Psoas muscle (tissue), 8 donors: ENCODE results near the gene TIMM23B. TPM values are rescaled to one million over a fixed set of nuclear protein-coding genes. Genes with fewer than 3 reads are reported as not detected.
"Not testable (repeated sequence)": the region's sequence is repeated elsewhere in the genome, so short reads cannot be mapped to it uniquely, and the experiment has no call there.

Experiments used
- ATAC-seq, 4 donors: fragments of 200-7000 bp; cut with Tn5 transposase; one replicate each; pipeline ENCODE4 v1.9.1; 2020; ENCODE audit warnings: moderate library complexity in 3 of 4, mild to moderate bottlenecking in 2 of 4
- DNase-seq, 2 donors: peaks; one replicate each; pipeline ENCODE4 v3.0.0-alpha.2; 2020
- H3K27ac ChIP-seq: fragments of 200-600 bp; one replicate; pipeline ENCODE4 v1.8.0; 2022
- H3K27me3 ChIP-seq, 3 donors: fragments of 200-600 bp in 1 of 3; one replicate each; pipeline versions ENCODE4 v1.6.1 to v1.8.0; 2013 to 2022; ENCODE audit warnings: low read length in 2 of 3, mild to moderate bottlenecking in 2 of 3, moderate library complexity in 1 of 3; ENCODE audit not compliant: insufficient read depth in 3 of 3
- H3K36me3 ChIP-seq, 2 donors: fragments of 200-600 bp in 1 of 2; one replicate each; pipeline versions ENCODE4 v1.6.1 to v1.8.0; 2013 to 2022; ENCODE audit warnings: low read depth in 1 of 2, mild to moderate bottlenecking in 1 of 2, moderate library complexity in 1 of 2; ENCODE audit not compliant: insufficient read depth in 1 of 2
- H3K4me1 ChIP-seq: fragments of 200-600 bp; one replicate; pipeline ENCODE4 v1.8.0; 2022
- H3K4me3 ChIP-seq: fragments of 200-600 bp; one replicate; pipeline ENCODE4 v1.8.0; 2022; ENCODE audit warnings: mild to moderate bottlenecking
- H3K9me3 ChIP-seq: fragments of 200-600 bp; one replicate; pipeline ENCODE4 v1.8.0; 2022
- WGBS, 3 donors: extraction: QIAGEN DNeasy Blood & Tissue Kit; methylation state at CpG; one replicate each; pipeline versions ENCODE4 v1.1.6 to v1.1.7; 2013; 5-methylcytosine and 5-hydroxymethylcytosine counted together
- intact Hi-C, 2 donors: fragments of 100-400 bp; cut with DNase I; formaldehyde crosslinking; loops; one replicate each; pipeline versions ENCODE4 v1.11.0 to v1.14.2; 2022
- polyA plus RNA-seq, 3 donors: library from polyadenylated mRNA; stranded (reverse); fragments of 200-250 nt; gene quantifications; one replicate each; pipeline ENCODE4 v1.2.3, GENCODE V29; 2013
- total RNA-seq, 4 donors: library from RNA; stranded (reverse); fragmentation: NEBNext Ultra II Directional in 2 of 4; extraction: Animal tissue kit (Norgen Biotek cat#: 25700) in 2 of 4; gene quantifications; one replicate each; pipeline versions ENCODE4 v1.2.1 to v1.2.4, GENCODE V29; 2021 to 2023
- donor health status: healthy with polysubstance abuse.
- donor health status: DM: no; HTN: no; CAD: no; lungs with moderate emphysema.
- donor health status: Bipolar disorder and iron deficiency.
- donor health status: healthy.
- donor health status: DM: yes; HTN: yes; CAD: no.
- donor health status: DM: no; HTN: no; CAD: no.
- donor health status: DM: no; HTN: no; CAD: no.
- donor health status: DM: yes; HTN: yes; CAD: no.

The TIMM23B gene
- total and polyA plus RNA-seq, 7 donors, result 15.2 to 40.0 (median 20.9) TPM

DNA sequence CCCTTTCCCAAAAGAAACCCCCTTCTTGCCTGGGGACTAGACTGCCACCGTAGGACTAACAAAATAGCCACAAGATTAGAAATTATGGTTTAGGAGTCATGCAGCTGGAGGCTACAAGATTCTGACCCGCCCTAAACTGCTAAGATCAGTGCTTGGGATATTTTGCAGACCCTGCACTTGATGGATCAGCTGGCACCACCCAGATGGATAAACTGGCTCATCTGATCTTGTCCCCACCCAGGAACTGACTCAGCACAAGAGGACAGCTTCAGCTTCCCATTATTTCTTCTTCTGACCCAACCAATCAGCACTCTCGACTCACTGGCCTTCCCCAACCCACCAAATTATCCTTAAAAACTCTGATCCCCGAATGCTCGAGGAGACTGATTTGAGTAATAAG is 10.6 kb upstream of the TIMM23B start:
- peaks cover 0 to 28% of the 10 kb centered on the region in 2 donors for H3K36me3 ChIP-seq
- intact Hi-C loops, ATAC-seq, DNase-seq, H3K27ac ChIP-seq, H3K9me3 ChIP-seq, H3K4me1 ChIP-seq, H3K27me3 ChIP-seq, H3K4me3 ChIP-seq: not testable (repeated sequence)
- 94 to 99% (median 96%) methylated on average over 3 to 4 of the region's 5 CpGs for WGBS, 3 donors

DNA sequence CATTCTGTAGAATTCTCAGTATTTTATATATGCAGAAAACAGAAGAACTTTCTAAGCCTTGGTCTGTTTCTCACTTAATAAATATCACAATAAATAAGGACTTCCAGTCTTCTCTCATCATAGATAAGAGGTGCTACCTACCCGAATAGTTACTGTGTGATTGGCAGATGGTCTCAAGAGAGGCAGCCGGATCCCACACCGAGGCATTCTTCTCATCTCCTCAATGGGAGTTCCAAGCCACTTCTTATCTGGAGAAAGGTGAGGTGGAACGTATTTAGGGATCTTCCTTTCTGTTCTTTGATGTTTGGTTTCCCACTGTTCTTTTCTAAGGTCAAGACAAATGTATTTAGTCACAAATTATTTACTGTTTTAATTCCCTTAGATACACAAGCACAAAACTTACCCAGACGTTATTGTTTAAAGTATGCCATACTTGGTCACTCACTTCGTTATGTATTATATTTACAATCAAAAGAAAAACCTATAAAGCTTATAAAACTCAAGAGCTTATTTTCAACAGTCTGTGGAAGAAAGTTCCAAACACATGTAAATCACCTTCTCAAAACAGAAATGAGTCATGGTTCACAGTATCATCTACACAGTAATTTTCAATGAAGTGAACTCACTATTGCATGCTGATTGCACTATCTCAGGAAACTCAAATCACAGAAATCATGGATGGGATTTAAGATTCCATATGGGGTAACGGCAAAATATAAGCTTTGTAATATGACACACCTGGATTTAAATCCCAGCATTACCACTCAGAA is 9.7 kb upstream of the TIMM23B start:
- peak in 2 of 4 donors; percentile 44 to 57 for ATAC-seq
- H3K27ac ChIP-seq, H3K4me1 ChIP-seq, DNase-seq, H3K4me3 ChIP-seq, intact Hi-C loops, H3K9me3 ChIP-seq, H3K27me3 ChIP-seq: not testable (repeated sequence)
- H3K36me3 ChIP-seq, result peaks cover 0 to 21% of the 10 kb centered on the region in 2 donors
- 85 to 91% (median 90%) methylated on average over 7 of the region's 7 CpGs for WGBS, 3 donors

DNA sequence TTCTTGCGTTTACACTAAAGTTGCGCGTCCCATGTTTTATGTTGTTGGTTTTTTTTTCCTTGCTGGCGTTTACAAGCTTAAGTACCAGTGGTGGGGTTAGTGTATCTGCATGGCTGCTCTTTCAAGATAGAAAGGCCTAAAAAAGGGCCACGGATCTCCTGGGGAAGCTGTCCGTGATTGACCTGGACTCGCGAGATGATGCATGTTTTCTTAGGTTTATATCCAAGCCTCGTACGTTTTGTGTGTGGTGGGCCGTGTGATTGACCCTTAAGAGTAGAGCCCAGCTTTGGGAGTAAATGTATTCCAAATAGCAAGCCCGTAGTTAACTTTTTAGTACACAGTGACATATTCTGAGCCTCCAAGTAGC is 469 bp downstream of the TIMM23B start:
- H3K9me3 ChIP-seq, H3K27me3 ChIP-seq, intact Hi-C loops, DNase-seq: not testable (repeated sequence)
- Histone ChIP-seq H3K4me3 (peak overlapping the region; percentile 88), H3K27ac (peak overlapping the region; percentile 86), H3K36me3 (peaks cover 0 to 24% of the 10 kb centered on the region in 2 donors), H3K4me1 (peaks cover 18% of the 10 kb centered on the region)
- WGBS, 3 donors, result 0% methylated on average over 12 of the region's 12 CpGs
- peak in 2 of 4 donors; percentile 21 to 29 for ATAC-seq

GRCh38 chr10:49943607-49944006 is 1.8 kb downstream of the TIMM23B start:
- not testable (repeated sequence) for H3K9me3 ChIP-seq

DNA sequence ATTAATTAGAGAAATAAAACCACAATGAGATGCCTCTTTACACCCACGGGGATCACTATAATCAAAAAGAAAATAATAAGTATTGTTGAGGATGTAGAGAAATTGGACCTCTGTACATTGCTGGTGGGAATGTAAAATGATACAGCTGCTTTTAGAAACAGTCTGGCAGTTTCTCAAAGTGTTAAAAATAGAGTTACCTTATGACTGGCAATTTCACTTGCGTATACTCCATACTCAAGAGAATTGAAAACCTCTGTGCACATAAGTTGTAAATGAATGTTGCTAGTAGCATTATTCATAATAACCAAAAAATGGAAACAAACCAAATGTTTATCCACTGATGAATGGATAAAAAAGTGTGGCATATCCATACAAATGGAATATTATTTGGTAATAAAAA is 6.3 kb downstream of the TIMM23B start:
- Histone ChIP-seq H3K4me1 (peaks cover 18% of the 10 kb centered on the region), H3K27ac (peak overlapping the region; percentile 72), H3K36me3 (peaks cover 0 to 41% of the 10 kb centered on the region in 2 donors)
- H3K4me3 ChIP-seq, H3K27me3 ChIP-seq, H3K9me3 ChIP-seq, DNase-seq, intact Hi-C loops: not testable (repeated sequence)
- WGBS, 3 donors, result 23 to 47% (median 28%) methylated on average over 1 of the region's 2 CpGs
- peak; percentile 68 to 92 (median 89) for ATAC-seq

More at GRCh38 chr10:49943607-49944006, 1.8 kb downstream of the TIMM23B start:
- peak overlapping the region; percentile 88 for H3K4me3 ChIP-seq
- peaks cover 0 to 31% of the 10 kb centered on the region in 2 donors for H3K36me3 ChIP-seq
- intact Hi-C loops, ATAC-seq, DNase-seq, H3K27me3 ChIP-seq: not testable (repeated sequence)
- 61 to 80% (median 61%) methylated on average over 2 of the region's 2 CpGs for WGBS, 3 donors
- H3K27ac ChIP-seq, result peak overlapping the region; percentile 16
- peaks cover 19% of the 10 kb centered on the region for H3K4me1 ChIP-seq

- intact Hi-C loops, H3K4me3 ChIP-seq, H3K9me3 ChIP-seq, DNase-seq, H3K27me3 ChIP-seq: not testable (repeated sequence)
- peak; percentile 29 to 66 (median 52) for ATAC-seq
- Histone ChIP-seq H3K36me3 (peaks cover 0 to 42% of the 10 kb centered on the region in 2 donors), H3K4me1 (peaks cover 14% of the 10 kb centered on the region), H3K27ac (peak overlapping the region; percentile 72)
- WGBS, 3 donors, result 38 to 77% (median 55%) methylated on average over 2 of the region's 2 CpGs
These were observed 6.9 kb downstream of the TIMM23B start for GRCh38 chr10:49948737-49949136.

GRCh38 chr10:49952006-49952405 is 10.2 kb downstream of the TIMM23B start:
- WGBS, 3 donors, result 64 to 69% (median 68%) methylated on average over 3 of the region's 3 CpGs
- intact Hi-C loops, DNase-seq, H3K9me3 ChIP-seq, H3K27me3 ChIP-seq, H3K27ac ChIP-seq, H3K4me3 ChIP-seq, ATAC-seq: not testable (repeated sequence)
- peaks cover 11% of the 10 kb centered on the region for H3K4me1 ChIP-seq
- H3K36me3 ChIP-seq, result peaks cover 0 to 43% of the 10 kb centered on the region in 2 donors

DNA sequence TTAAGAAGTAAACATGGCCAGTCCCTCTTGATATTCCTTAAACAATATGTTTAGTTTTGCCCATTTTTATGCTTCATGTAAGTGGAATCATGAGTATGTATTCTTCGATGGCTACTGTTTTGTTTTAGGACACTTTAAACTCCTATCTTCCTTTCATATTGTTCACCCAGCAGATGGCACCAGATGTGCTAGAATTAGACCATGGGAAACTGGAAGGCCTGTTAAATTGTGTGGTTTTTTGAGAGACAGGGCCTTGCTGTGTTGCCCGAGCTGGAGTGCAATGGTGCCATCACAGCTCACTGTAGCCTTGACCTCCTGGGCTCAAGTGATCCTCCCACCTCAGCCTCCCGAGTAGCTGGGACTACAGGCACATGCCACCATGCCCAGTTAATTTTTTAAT is 11.3 kb downstream of the TIMM23B start:
- DNase-seq, intact Hi-C loops: not testable (repeated sequence)
- 68 to 81% (median 80%) methylated on average over 2 to 3 of the region's 3 CpGs for WGBS, 3 donors

DNA sequence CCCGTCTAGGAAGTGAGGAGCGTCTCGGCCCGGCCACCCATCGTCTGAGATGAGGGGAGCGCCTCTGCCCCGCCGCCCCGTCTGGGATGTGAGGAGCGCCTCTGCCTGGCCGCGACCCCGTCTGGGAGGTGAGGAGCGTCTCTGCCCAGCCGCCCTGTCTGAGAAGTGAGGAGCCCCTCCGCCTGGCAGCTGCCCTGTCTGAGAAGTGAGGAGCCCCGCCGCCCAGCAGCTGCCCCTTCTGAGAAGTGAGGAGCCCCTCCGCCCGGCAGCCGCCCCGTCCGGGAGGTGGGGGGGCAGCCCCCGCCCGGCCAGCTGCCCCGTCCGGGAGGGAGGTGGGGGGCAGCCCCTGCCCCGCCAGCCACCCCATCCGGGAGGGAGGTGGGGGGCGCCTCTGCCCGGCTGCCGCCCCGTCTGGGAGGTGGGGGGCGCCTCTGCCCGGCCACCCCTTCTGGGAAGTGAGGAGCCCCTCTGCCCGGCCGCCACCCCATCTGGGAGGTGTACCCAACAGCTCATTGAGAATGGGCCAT is 28.5 kb downstream of the TIMM23B start:
- H3K27me3 ChIP-seq, intact Hi-C loops, ATAC-seq, H3K4me3 ChIP-seq, H3K4me1 ChIP-seq, H3K27ac ChIP-seq, DNase-seq, H3K9me3 ChIP-seq: not testable (repeated sequence)
- 95 to 97% (median 95%) methylated on average over 13 to 37 of the region's 37 CpGs for WGBS, 3 donors
- peaks cover 0 to 12% of the 10 kb centered on the region in 2 donors for H3K36me3 ChIP-seq

More for the DNA sequence above, 11.3 kb downstream of the TIMM23B start:
- H3K9me3 ChIP-seq, H3K27me3 ChIP-seq, H3K27ac ChIP-seq, ATAC-seq, H3K4me3 ChIP-seq: not testable (repeated sequence)
- H3K4me1 ChIP-seq, result peaks cover 11% of the 10 kb centered on the region
- H3K36me3 ChIP-seq, result peaks cover 0 to 42% of the 10 kb centered on the region in 2 donors

- 42 to 60% (median 56%) methylated on average over 2 of the region's 2 CpGs for WGBS, 3 donors
- ATAC-seq, result not testable (repeated sequence)
These were observed 29.6 kb downstream of the TIMM23B start for GRCh38 chr10:49971466-49971865.

DNA sequence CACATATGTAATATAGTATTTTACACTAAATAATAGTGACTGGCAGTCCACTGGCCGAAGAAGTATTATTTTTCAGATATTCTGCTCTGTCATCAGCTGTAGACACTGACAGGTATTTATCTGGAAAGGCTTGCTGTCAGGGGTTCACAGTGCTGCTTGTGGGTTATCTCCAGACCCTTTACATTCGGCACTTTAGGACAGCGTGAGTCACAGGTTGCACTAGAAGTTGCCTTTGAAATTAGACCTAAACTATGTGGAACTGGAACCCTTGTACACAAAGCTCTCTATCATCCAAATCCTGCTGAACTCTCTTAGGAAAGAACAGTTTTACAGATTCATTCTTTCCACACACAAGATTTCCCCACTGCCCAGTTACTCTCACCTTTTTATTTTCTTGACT is 30.2 kb downstream of the TIMM23B start:
- H3K27me3 ChIP-seq, intact Hi-C loops, H3K4me3 ChIP-seq, H3K9me3 ChIP-seq, H3K27ac ChIP-seq, H3K4me1 ChIP-seq, DNase-seq: not testable (repeated sequence)
- peaks cover 0 to 15% of the 10 kb centered on the region in 2 donors for H3K36me3 ChIP-seq
- ATAC-seq, result peak in 1 of 4 donors; percentile 50
- 67 to 94% (median 83%) methylated on average over 3 of the region's 3 CpGs for WGBS, 3 donors

More at GRCh38 chr10:49971466-49971865, 29.6 kb downstream of the TIMM23B start:
- peaks cover 0 to 14% of the 10 kb centered on the region in 2 donors for H3K36me3 ChIP-seq
- H3K27ac ChIP-seq, H3K4me3 ChIP-seq, H3K27me3 ChIP-seq, H3K4me1 ChIP-seq, DNase-seq, H3K9me3 ChIP-seq, intact Hi-C loops: not testable (repeated sequence)
